SK-N-SH (cell line): ENCODE data around the gene ARHGEF28. TPM values are rescaled to one million over a fixed set of nuclear protein-coding genes. Genes with fewer than 3 reads are reported as not detected.

Experiments
- CTCF ChIA-PET: fragments of 300-600, 350-600 bp; formaldehyde crosslinking; extraction: SDS; loops from one replicate; lab custom pipeline; 2021; lab: Yijun Ruan, JAX
- POLR2A ChIA-PET: fragments of 350-600 bp; sonication (Branson Sonifier 250); formaldehyde crosslinking; extraction: SDS; loops from one replicate; lab custom pipeline; 2020; ENCODE audit warnings: antibody characterized with exemption, inconsistent platforms; lab: Yijun Ruan, JAX
- DNase-seq: peaks from one replicate; pipeline ENCODE4 v3.0.0; 2012
- H2AFZ ChIP-seq: fragments of 200-600 bp; sonication (generic); 2 replicates; pipeline ENCODE4 v1.8.1; 2016; ENCODE audit warnings: antibody characterized with exemption, mild to moderate bottlenecking, low read depth
- H3F3A ChIP-seq: fragments of 200-600 bp; sonication (generic); replicated peaks from 2 replicates; pipeline ENCODE3; 2016; ENCODE audit warnings: antibody characterized with exemption, mild to moderate bottlenecking; ENCODE audit not compliant: insufficient read depth
- H3K27ac ChIP-seq, 2 experiments: fragments of 200-500 bp in 1 of 2; fragments of 200-600 bp in 1 of 2; sonication (Bioruptor generic) in 1 of 2; sonication (generic), shearing (Covaris generic) in 1 of 2; 2 replicates each; pipeline versions ENCODE4 v1.5.1 to v1.6.1; 2014 to 2016; ENCODE audit warnings: low read depth in 2 of 2, inconsistent platforms in 1 of 2, low read length in 1 of 2, mild to moderate bottlenecking in 1 of 2, mixed read lengths in 1 of 2
- H3K27me3 ChIP-seq: fragments of 200-600 bp; sonication (generic), shearing (Covaris generic); 2 replicates; pipeline ENCODE4 v1.6.1; 2016; ENCODE audit warnings: mixed run types; ENCODE audit not compliant: insufficient read depth
- H3K36me3 ChIP-seq, 2 experiments: fragments of 200-500 bp in 1 of 2; fragments of 200-600 bp in 1 of 2; sonication (Bioruptor generic) in 1 of 2; sonication (generic) in 1 of 2; replicated peaks in 1 of 2; 2 replicates each; pipeline versions ENCODE3 to v1.5.1; 2014 to 2016; ENCODE audit warnings: low read length in 1 of 2, mild to moderate bottlenecking in 1 of 2; ENCODE audit not compliant: insufficient read depth in 2 of 2, control insufficient read depth in 1 of 2
- H3K4me1 ChIP-seq, 2 experiments: fragments of 200-500 bp in 1 of 2; fragments of 200-600 bp in 1 of 2; sonication (Bioruptor generic) in 1 of 2; sonication (generic), shearing (Covaris generic) in 1 of 2; 2 replicates each; pipeline versions ENCODE4 v1.5.1 to v1.6.1; 2014 to 2016; ENCODE audit warnings: low read depth in 1 of 2, low read length in 1 of 2, mixed run types in 1 of 2; ENCODE audit not compliant: insufficient read depth in 2 of 2, control insufficient read depth in 1 of 2
- H3K4me2 ChIP-seq: fragments of 200-600 bp; sonication (generic), shearing (Covaris generic); 2 replicates; pipeline ENCODE4 v1.6.1; 2017; ENCODE audit warnings: mixed run types
- H3K4me3 ChIP-seq, 2 experiments: fragments of 200-500 bp in 1 of 2; fragments of 200-600 bp in 1 of 2; sonication (Bioruptor generic) in 1 of 2; sonication (generic), shearing (Covaris generic) in 1 of 2; 2 replicates each; pipeline versions ENCODE4 v1.5.1 to v1.8.1; 2014 to 2016; ENCODE audit warnings: low read depth in 2 of 2, inconsistent platforms in 1 of 2, low read length in 1 of 2, mild to moderate bottlenecking in 1 of 2, mixed read lengths in 1 of 2, moderate library complexity in 1 of 2
- H3K79me2 ChIP-seq: fragments of 200-600 bp; sonication (generic); 2 replicates; pipeline ENCODE4 v1.8.1; 2017; ENCODE audit warnings: mild to moderate bottlenecking; ENCODE audit not compliant: insufficient read depth
- H3K9ac ChIP-seq: fragments of 200-600 bp; sonication (generic); 2 replicates; pipeline ENCODE4 v1.6.1; 2017; ENCODE audit warnings: mixed run types
- H3K9me2 ChIP-seq: fragments of 200-600 bp; sonication (generic); 2 replicates; pipeline ENCODE4 v1.6.1; 2017; ENCODE audit warnings: mixed run types
- H3K9me3 ChIP-seq: fragments of 200-600 bp; sonication (generic); 2 replicates; pipeline ENCODE4 v1.6.1; 2017; ENCODE audit warnings: mixed run types, mild to moderate bottlenecking, moderate library complexity
- H4K20me1 ChIP-seq: fragments of 200-600 bp; sonication (generic); 2 replicates; pipeline ENCODE4 v1.6.1; 2017; ENCODE audit warnings: mild to moderate bottlenecking, mixed run types; ENCODE audit not compliant: insufficient read depth
- CHD2 ChIP-seq: fragments of 150-350 bp; IDR thresholded peaks from 2 replicates; pipeline ENCODE4 v1.6.1; 2018; ENCODE audit warnings: low read length; ENCODE audit not compliant: partially characterized antibody
- EP300 ChIP-seq, 2 experiments: IDR thresholded peaks; 2 replicates each; pipeline versions ENCODE4 v1.4.0 to v1.6.1; 2012; ENCODE audit warnings: borderline replicate concordance in 1 of 2, low read depth in 1 of 2, low read length in 1 of 2
- FOSL2 ChIP-seq: IDR thresholded peaks from 2 replicates; pipeline ENCODE4 v1.4.0; 2012; ENCODE audit warnings: low read depth, mild to moderate bottlenecking, moderate library complexity, borderline replicate concordance
- FOXJ3 ChIP-seq: sonication (generic); formaldehyde crosslinking; IDR thresholded peaks from 2 replicates; pipeline ENCODE4 v1.5.1; 2020; ENCODE audit warnings: mild to moderate bottlenecking, missing genetic modification reagents
- MXI1 ChIP-seq: IDR thresholded peaks from 2 replicates; pipeline ENCODE4 v1.6.1; 2012; ENCODE audit warnings: mild to moderate bottlenecking, low read depth, low read length, improper control_type of control experiment
- NRF1 ChIP-seq: IDR thresholded peaks from 2 replicates; pipeline ENCODE4 v1.6.1; 2012; ENCODE audit warnings: low read depth, mild to moderate bottlenecking, low read length
- RCOR1 ChIP-seq: fragments of 150-350 bp; IDR thresholded peaks from 2 replicates; pipeline ENCODE4 v1.6.1; 2017; ENCODE audit warnings: antibody characterized with exemption, low read length
- SIN3A ChIP-seq: IDR thresholded peaks from 2 replicates; pipeline ENCODE4 v1.6.1; 2012; ENCODE audit warnings: low read depth, mild to moderate bottlenecking, low read length, moderate library complexity, borderline replicate concordance
- SMC3 ChIP-seq: IDR thresholded peaks from 2 replicates; pipeline ENCODE4 v1.6.1; 2012; ENCODE audit warnings: low read depth, low read length, improper control_type of control experiment
- TCF12 ChIP-seq: IDR thresholded peaks from 2 replicates; pipeline ENCODE4 v1.4.0; 2012
- WGBS: methylation state at CpG from one replicate; pipeline ENCODE4 v1.1.6; 2017; ENCODE audit warnings: low lambda C conversion rate; 5-methylcytosine and 5-hydroxymethylcytosine counted together
- polyA plus RNA-seq, 3 experiments: library from polyadenylated mRNA; depleted of rRNA; stranded (reverse); fragments of >200 nt; gene quantifications; 2 replicates each; pipeline ENCODE4 v1.2.3, GENCODE V29; 2012
- TF ChIP-seq, protein P1 (sequence below): IDR thresholded peaks from 2 replicates; pipeline ENCODE4 v1.6.1; 2012; ENCODE audit warnings: mild to moderate bottlenecking, low read depth, low read length, moderate library complexity
- TF ChIP-seq, protein P2 (sequence below): fragments of 150-350 bp; IDR thresholded peaks from 2 replicates; pipeline ENCODE4 v1.6.1; 2017; ENCODE audit warnings: antibody characterized with exemption, low read length, low read depth, borderline replicate concordance
- TF ChIP-seq, protein P3 (sequence below): fragments of 200-600 bp; sonication (generic); IDR thresholded peaks from 2 replicates; pipeline ENCODE4 v1.6.1; 2017; ENCODE audit warnings: antibody characterized with exemption, mild to moderate bottlenecking, moderate library complexity
- TF ChIP-seq, protein P4 (sequence below): IDR thresholded peaks from 2 replicates; pipeline ENCODE4; 2012

The ARHGEF28 gene
- polyA plus RNA-seq, 1 of the 3 experiments (the other 2 are of a cell fraction) = 4.2 TPM

DNA sequence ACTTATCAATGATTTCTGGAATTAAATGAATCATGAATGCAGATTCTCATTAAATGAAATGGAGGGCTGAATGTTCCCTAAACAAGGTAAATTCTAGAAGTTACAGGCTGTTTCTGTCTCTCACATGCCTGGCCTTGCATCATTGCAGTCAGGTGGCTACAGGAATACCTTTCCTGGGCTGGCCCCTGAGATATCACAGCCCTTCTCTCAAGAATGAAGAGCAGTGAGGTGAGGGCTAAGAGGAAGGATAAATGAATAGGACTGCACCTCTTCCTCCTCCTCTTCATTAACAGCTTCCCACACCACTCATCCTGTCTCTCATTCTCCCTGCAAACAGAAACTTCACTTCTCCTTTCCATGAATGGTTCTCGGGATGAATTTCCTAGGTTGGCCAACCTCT, 22.5 kb downstream of the ARHGEF28 start:
- WGBS = 95% methylated on average over 1 of the region's 1 CpG
- TF ChIP-seq, protein P1, sequence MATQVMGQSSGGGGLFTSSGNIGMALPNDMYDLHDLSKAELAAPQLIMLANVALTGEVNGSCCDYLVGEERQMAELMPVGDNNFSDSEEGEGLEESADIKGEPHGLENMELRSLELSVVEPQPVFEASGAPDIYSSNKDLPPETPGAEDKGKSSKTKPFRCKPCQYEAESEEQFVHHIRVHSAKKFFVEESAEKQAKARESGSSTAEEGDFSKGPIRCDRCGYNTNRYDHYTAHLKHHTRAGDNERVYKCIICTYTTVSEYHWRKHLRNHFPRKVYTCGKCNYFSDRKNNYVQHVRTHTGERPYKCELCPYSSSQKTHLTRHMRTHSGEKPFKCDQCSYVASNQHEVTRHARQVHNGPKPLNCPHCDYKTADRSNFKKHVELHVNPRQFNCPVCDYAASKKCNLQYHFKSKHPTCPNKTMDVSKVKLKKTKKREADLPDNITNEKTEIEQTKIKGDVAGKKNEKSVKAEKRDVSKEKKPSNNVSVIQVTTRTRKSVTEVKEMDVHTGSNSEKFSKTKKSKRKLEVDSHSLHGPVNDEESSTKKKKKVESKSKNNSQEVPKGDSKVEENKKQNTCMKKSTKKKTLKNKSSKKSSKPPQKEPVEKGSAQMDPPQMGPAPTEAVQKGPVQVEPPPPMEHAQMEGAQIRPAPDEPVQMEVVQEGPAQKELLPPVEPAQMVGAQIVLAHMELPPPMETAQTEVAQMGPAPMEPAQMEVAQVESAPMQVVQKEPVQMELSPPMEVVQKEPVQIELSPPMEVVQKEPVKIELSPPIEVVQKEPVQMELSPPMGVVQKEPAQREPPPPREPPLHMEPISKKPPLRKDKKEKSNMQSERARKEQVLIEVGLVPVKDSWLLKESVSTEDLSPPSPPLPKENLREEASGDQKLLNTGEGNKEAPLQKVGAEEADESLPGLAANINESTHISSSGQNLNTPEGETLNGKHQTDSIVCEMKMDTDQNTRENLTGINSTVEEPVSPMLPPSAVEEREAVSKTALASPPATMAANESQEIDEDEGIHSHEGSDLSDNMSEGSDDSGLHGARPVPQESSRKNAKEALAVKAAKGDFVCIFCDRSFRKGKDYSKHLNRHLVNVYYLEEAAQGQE = no peak
- TF ChIP-seq SMC3 (no peak), FOXJ3 (CRISPR knock-in tag) (no peak), MXI1 (no peak), SIN3A (no peak), EP300 (IDR thresholded peaks at IDR 0.05; ENCODE audit: borderline replicate concordance in 1 of 2, low read depth in 1 of 2, low read length in 1 of 2) (no peak), NRF1 (no peak), CHD2 (no peak), TCF12 (no peak), FOSL2 (no peak), RCOR1 (no peak)
- TF ChIP-seq, protein P2, sequence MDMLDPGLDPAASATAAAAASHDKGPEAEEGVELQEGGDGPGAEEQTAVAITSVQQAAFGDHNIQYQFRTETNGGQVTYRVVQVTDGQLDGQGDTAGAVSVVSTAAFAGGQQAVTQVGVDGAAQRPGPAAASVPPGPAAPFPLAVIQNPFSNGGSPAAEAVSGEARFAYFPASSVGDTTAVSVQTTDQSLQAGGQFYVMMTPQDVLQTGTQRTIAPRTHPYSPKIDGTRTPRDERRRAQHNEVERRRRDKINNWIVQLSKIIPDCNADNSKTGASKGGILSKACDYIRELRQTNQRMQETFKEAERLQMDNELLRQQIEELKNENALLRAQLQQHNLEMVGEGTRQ = no peak
- TF ChIP-seq, protein P3, sequence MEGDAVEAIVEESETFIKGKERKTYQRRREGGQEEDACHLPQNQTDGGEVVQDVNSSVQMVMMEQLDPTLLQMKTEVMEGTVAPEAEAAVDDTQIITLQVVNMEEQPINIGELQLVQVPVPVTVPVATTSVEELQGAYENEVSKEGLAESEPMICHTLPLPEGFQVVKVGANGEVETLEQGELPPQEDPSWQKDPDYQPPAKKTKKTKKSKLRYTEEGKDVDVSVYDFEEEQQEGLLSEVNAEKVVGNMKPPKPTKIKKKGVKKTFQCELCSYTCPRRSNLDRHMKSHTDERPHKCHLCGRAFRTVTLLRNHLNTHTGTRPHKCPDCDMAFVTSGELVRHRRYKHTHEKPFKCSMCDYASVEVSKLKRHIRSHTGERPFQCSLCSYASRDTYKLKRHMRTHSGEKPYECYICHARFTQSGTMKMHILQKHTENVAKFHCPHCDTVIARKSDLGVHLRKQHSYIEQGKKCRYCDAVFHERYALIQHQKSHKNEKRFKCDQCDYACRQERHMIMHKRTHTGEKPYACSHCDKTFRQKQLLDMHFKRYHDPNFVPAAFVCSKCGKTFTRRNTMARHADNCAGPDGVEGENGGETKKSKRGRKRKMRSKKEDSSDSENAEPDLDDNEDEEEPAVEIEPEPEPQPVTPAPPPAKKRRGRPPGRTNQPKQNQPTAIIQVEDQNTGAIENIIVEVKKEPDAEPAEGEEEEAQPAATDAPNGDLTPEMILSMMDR = no peak
- TF ChIP-seq, protein P4, sequence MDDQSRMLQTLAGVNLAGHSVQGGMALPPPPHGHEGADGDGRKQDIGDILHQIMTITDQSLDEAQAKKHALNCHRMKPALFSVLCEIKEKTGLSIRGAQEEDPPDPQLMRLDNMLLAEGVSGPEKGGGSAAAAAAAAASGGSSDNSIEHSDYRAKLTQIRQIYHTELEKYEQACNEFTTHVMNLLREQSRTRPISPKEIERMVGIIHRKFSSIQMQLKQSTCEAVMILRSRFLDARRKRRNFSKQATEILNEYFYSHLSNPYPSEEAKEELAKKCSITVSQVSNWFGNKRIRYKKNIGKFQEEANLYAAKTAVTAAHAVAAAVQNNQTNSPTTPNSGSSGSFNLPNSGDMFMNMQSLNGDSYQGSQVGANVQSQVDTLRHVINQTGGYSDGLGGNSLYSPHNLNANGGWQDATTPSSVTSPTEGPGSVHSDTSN = no peak
- ChIA-PET POLR2A (no interaction called here), CTCF (no interaction called here)
- Histone ChIP-seq H3K9me2 (no peaks in the 10 kb centered on the region), H3K9ac (no peak overlapping the region), H3K27me3 (no peaks in the 10 kb centered on the region), H3F3A (no peaks in the 10 kb centered on the region), H3K36me3 (no peaks in the 10 kb centered on the region), H3K9me3 (no peaks in the 10 kb centered on the region), H3K27ac (no peak overlapping the region), H3K79me2 (peaks cover 27% of the 10 kb centered on the region), H3K4me1 (no peaks in the 10 kb centered on the region), H2AFZ (no peak overlapping the region), H3K4me3 (no peak overlapping the region), H3K4me2 (no peak overlapping the region), H4K20me1 (no peaks in the 10 kb centered on the region)
- no peak for DNase-seq
